NT2/D1 (cell line): ENCODE data around the gene UNC93A.

Experiments
- SUZ12 ChIP-seq: IDR thresholded peaks from 2 replicates; pipeline ENCODE4 v1.6.1; 2011; ENCODE audit not compliant: insufficient read length, insufficient read depth; ENCODE audit errors: extremely low read depth
- YY1 ChIP-seq: IDR thresholded peaks from 2 replicates; pipeline ENCODE4 v1.6.1; 2011; ENCODE audit not compliant: insufficient read length, insufficient read depth
- ZNF274 ChIP-seq: IDR thresholded peaks from 2 replicates; pipeline ENCODE4 v1.6.1; 2011; ENCODE audit warnings: mild to moderate bottlenecking, low read depth, low read length

GRCh38 chr6:167298127-167298526, 7.0 kb downstream of the UNC93A start:
- TF ChIP-seq ZNF274 (no peak), SUZ12 (no peak), YY1 (no peak)
